Panc1 (cell line): Measurements from ENCODE around the gene ACTR6. TPM values are rescaled to one million over a fixed set of nuclear protein-coding genes. Genes with fewer than 3 reads are reported as not detected.

Experiments
- ATAC-seq: fragments of 200-7000 bp; cut with Tn5 transposase; 2 replicates; pipeline ENCODE4 v1.9.1; 2020; ENCODE audit warnings: mild to moderate bottlenecking, moderate library complexity
- BruUV-seq: library from RNA; stranded (reverse); fragments of 400-500 nt; replicated peaks from 2 replicates; lab custom pipeline; 2021; lab: Mats Ljungman, UMichigan
- CTCF ChIA-PET: fragments of 300-600 bp; sonication (Branson Sonifier 250); formaldehyde crosslinking; loops from one replicate; lab custom pipeline; 2022; ENCODE audit warnings: antibody characterized with exemption; lab: Charles Lee
- POLR2A ChIA-PET: fragments of 300-600 bp; sonication (Branson Sonifier 250); formaldehyde crosslinking; loops from one replicate; lab custom pipeline; 2022; ENCODE audit warnings: antibody characterized with exemption; lab: Charles Lee
- DNase-seq: peaks from one replicate; pipeline ENCODE4 v3.0.0-alpha.2; 2010; ENCODE audit warnings: low read depth, low spot score
- H3K27ac ChIP-seq: 2 replicates; pipeline ENCODE4 v1.5.1; 2011; ENCODE audit warnings: mild to moderate bottlenecking, low read length, inconsistent platforms
- H3K27me3 ChIP-seq: fragments of 200-500 bp; sonication (Bioruptor generic); 2 replicates; pipeline ENCODE4 v1.6.0; 2014; ENCODE audit warnings: low read length, inconsistent platforms; ENCODE audit not compliant: control insufficient read depth, insufficient read depth
- H3K36me3 ChIP-seq: fragments of 200-500 bp; sonication (Bioruptor generic); 2 replicates; pipeline ENCODE4 v1.5.1; 2014; ENCODE audit warnings: inconsistent platforms, mild to moderate bottlenecking, low read length, moderate library complexity; ENCODE audit not compliant: control insufficient read depth, insufficient read depth
- H3K4me1 ChIP-seq: 2 replicates; pipeline ENCODE4 v1.5.1; 2011; ENCODE audit warnings: inconsistent platforms, mild to moderate bottlenecking, low read length, moderate library complexity; ENCODE audit not compliant: control insufficient read depth, insufficient read depth
- H3K4me3 ChIP-seq, 2 experiments: 2 replicates each; pipeline ENCODE4 v1.5.1; 2011 to 2012; ENCODE audit warnings: low read depth in 2 of 2, low read length in 2 of 2, mild to moderate bottlenecking in 2 of 2, inconsistent platforms in 1 of 2, moderate library complexity in 1 of 2
- H3K9me3 ChIP-seq: fragments of 200-500 bp; sonication (Bioruptor generic); 2 replicates; pipeline ENCODE4 v1.5.1; 2014; ENCODE audit warnings: low read depth, mild to moderate bottlenecking, inconsistent platforms, low read length, moderate library complexity; ENCODE audit not compliant: control insufficient read depth, insufficient read depth
- POLR2AphosphoS5 ChIP-seq: IDR thresholded peaks from 2 replicates; pipeline ENCODE4 v1.6.1; 2012; ENCODE audit warnings: mild to moderate bottlenecking, low read depth, low read length, moderate library complexity
- REST ChIP-seq, 2 experiments: IDR thresholded peaks; 2 replicates each; pipeline ENCODE4 v1.6.1; 2011 to 2012; ENCODE audit warnings: low read depth in 2 of 2, control low read depth in 1 of 2, low read length in 1 of 2, mild to moderate bottlenecking in 1 of 2, moderate library complexity in 1 of 2; ENCODE audit not compliant: insufficient read depth in 1 of 2
- SIN3A ChIP-seq: IDR thresholded peaks from 2 replicates; pipeline ENCODE4 v1.6.1; 2012; ENCODE audit warnings: low read depth, mild to moderate bottlenecking, low read length, moderate library complexity, borderline replicate concordance; ENCODE audit not compliant: insufficient read depth
- TCF7L2 ChIP-seq: IDR thresholded peaks from 2 replicates; pipeline ENCODE4 v1.6.1; 2011; ENCODE audit warnings: mild to moderate bottlenecking, low read depth, low read length, inconsistent platforms
- in situ Hi-C: cut with HindIII; loops from 2 replicates; pipeline ENCODE4 v1.10.0; 2016; ENCODE audit warnings: low sequenced_read_pairs, low pct_unique_long_range_greater_than_20kb
- intact Hi-C: fragments of 100-400 bp; cut with micrococcal nuclease; formaldehyde crosslinking; loops from one replicate; pipeline ENCODE4 v1.10.0; 2022; ENCODE audit not compliant: unreplicated experiment
- total RNA-seq: library from RNA; stranded (reverse); gene quantifications from one replicate; pipeline ENCODE4 v1.2.1, GENCODE V29; 2021; ENCODE audit not compliant: unreplicated experiment
- TF ChIP-seq, protein P1 (sequence below): fragments of 450-650 bp; IDR thresholded peaks from 2 replicates; pipeline ENCODE4 v1.5.1; 2017; ENCODE audit warnings: mild to moderate bottlenecking

ACTR6 gene
- total RNA-seq, 1 experiment from 2014 or later = 21.2 TPM

DNA sequence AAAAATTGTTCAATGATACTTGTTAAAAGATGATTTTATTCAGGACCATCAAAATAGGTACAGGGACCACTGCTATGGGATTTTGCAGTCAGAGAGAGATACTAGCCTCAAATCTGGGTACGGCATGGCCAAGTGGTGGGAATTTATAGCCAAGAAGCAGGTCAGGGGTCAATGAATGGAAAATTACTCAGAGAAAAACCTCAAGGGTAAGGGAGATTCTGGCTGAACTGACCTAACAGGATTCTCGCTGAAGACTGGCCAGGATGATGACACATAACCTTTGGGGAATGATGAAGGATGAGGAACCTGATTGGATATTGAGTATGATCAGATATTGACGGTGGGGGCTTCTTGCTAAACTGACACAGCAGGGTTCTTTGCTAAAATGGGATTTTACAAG lies 33.6 kb downstream of the ACTR6 start:
- intact Hi-C loops = loop anchor here (5.0 to 10.0 kb wide), 2 partner anchors 111 to 318 kb away; no protein-coding TSS in a partner anchor
- Histone ChIP-seq H3K4me3 (no peak overlapping the region), H3K27ac (no peak overlapping the region), H3K27me3 (no peaks in the 10 kb centered on the region), H3K4me1 (peaks cover 9% of the 10 kb centered on the region), H3K9me3 (no peaks in the 10 kb centered on the region), H3K36me3 (no peaks in the 10 kb centered on the region)
- ChIA-PET CTCF (no interaction called here), POLR2A (no interaction called here)
- in situ Hi-C loops = no loop called here
- DNase-seq (no peak), ATAC-seq (peak; percentile 60)
- no TSS peak for BruUV-seq
- TF ChIP-seq REST (IDR thresholded peaks at IDR 0.05; ENCODE audit: insufficient read depth in 1 of 2, low read depth in 2 of 2, low read length in 1 of 2) (no peak), SIN3A (no peak), TCF7L2 (no peak), POLR2AphosphoS5 (no peak)
- TF ChIP-seq, protein P1, sequence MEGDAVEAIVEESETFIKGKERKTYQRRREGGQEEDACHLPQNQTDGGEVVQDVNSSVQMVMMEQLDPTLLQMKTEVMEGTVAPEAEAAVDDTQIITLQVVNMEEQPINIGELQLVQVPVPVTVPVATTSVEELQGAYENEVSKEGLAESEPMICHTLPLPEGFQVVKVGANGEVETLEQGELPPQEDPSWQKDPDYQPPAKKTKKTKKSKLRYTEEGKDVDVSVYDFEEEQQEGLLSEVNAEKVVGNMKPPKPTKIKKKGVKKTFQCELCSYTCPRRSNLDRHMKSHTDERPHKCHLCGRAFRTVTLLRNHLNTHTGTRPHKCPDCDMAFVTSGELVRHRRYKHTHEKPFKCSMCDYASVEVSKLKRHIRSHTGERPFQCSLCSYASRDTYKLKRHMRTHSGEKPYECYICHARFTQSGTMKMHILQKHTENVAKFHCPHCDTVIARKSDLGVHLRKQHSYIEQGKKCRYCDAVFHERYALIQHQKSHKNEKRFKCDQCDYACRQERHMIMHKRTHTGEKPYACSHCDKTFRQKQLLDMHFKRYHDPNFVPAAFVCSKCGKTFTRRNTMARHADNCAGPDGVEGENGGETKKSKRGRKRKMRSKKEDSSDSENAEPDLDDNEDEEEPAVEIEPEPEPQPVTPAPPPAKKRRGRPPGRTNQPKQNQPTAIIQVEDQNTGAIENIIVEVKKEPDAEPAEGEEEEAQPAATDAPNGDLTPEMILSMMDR = no peak

GRCh38 chr12:100234591-100235304 lies 34.1 kb downstream of the ACTR6 start:
- no peaks in the 10 kb centered on the region for H3K36me3 ChIP-seq
- H3K4me1 ChIP-seq = peaks cover 9% of the 10 kb centered on the region
- H3K27me3 ChIP-seq = no peaks in the 10 kb centered on the region
- no peak overlapping the region for H3K4me3 ChIP-seq
- ATAC-seq (peak; percentile 83), DNase-seq (peak; percentile 17)
- intact Hi-C loops = loop anchor here (5.0 to 10.0 kb wide), 2 partner anchors 110 to 318 kb away; no protein-coding TSS in a partner anchor
- BruUV-seq = no TSS peak
- TF ChIP-seq TCF7L2 = no peak
- TF ChIP-seq REST (IDR thresholded peaks at IDR 0.05; ENCODE audit: insufficient read depth in 1 of 2, low read depth in 2 of 2, low read length in 1 of 2) = no peak
- TF ChIP-seq SIN3A = no peak
- TF ChIP-seq, protein P1 = peak; percentile 78; the same call in 1 of the 2 replicates
- TF ChIP-seq POLR2AphosphoS5 = no peak
- POLR2A ChIA-PET = interaction anchor here (0.5 kb wide), 1 partner anchor 27 kb away, joined by 3 read pairs; no protein-coding TSS in a partner anchor
- CTCF ChIA-PET = interaction anchor here (0.5 to 0.7 kb wide), 4 partner anchors 26 to 170 kb away, joined by 3 to 5 read pairs (median 3); no protein-coding TSS in a partner anchor
- in situ Hi-C loops = no loop called here
- no peak overlapping the region for H3K27ac ChIP-seq
- H3K9me3 ChIP-seq = no peaks in the 10 kb centered on the region
